NCI-H1048 (cell line): ENCODE measurements around the gene TMEM259.

Experiments used
- DNase-seq: peaks from one replicate; lab custom pipeline; 2025; lab: John Stamatoyannopoulos, UW

Gene TMEM259

DNA sequence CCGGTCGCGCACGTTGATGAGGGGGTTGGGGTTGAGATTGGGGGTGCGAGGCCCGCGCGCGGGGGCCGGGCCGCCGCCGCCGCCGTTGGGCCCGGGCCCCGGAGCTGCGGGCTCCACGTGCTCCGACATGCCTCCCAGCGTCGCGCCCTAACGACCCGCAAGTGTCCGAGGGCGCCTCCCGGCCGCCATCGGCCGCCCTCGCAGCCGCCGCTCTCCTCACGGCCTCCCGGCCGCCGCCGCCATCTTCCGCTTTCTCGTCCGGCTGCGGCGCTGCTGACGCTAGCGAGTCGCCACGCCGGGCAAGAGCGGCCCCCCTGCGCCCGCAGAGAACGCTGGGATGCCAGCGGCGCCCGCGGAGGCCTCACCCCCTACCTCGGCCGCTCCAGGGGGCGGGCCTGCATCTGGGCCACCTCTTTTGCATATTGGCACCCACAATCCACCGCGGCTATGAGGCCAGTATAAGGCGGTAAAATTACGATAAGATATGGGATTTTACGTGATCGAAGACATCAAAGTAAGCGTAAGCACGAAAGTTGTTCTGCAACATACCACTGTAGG, at the start of gene TMEM259:
TSS of gene TMEM259 (minus strand) at position 256 of the 558 bp plus-strand sequence. CDS start at position 129, 127 bp downstream.
- peak; percentile 93 for DNase-seq

DNA sequence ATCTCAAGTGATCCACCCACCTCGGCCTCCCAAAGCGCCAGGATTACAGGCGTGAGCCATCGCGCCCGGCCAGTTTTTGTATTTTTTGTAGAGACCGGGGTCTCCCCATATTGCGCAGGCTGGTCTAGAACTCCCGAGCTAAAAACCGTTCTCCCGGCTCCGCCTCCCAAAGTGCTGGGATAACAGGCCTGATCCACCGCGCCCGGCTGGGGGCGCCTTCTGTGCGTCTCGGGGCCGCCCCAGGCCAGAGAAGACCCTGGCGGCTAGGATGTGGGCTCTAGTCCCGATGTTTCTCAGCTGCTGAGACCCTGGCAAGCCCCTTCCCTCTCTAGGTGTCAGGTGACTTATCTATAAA, 49.6 kb upstream of the TMEM259 start:
- DNase-seq: no peak

DNA sequence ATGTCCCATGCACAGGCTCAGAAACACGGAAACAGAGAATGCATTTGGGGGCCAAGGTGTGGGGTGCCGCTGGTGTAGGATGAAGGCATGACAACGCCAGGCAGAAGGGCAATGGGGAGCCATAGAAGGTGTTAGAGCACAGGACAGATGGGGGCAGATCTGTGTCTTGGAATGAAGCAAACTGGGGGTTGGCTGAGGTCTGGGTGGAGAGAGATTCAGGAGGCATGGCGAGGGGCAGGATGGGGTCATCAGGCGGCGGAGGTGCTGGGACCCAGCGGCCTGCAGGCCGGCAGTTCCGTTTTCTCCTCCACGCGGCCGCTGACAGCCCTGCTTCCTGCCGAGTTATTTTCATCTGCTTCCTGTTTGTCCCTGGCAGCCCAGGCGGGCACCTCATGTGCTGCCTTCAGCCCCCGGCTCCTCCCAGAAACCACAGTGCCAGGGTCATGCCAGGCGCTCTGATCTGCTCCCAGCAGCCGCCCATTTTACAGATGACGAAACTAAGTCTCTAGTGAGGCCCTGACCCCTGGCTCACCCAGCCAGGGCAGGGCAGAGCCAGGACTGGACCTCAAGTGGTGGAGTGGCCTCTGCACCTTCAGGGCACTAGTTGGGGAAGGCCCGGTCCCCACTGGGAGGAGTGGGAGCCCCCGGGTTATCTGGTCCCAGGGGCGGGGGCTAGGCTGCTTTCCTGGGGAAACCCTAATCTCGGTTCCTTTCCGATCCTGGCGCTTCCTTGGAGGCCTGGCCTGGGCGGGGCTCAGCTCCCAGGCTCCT, 48.3 kb upstream of the TMEM259 start:
- DNase-seq: no peak

DNA sequence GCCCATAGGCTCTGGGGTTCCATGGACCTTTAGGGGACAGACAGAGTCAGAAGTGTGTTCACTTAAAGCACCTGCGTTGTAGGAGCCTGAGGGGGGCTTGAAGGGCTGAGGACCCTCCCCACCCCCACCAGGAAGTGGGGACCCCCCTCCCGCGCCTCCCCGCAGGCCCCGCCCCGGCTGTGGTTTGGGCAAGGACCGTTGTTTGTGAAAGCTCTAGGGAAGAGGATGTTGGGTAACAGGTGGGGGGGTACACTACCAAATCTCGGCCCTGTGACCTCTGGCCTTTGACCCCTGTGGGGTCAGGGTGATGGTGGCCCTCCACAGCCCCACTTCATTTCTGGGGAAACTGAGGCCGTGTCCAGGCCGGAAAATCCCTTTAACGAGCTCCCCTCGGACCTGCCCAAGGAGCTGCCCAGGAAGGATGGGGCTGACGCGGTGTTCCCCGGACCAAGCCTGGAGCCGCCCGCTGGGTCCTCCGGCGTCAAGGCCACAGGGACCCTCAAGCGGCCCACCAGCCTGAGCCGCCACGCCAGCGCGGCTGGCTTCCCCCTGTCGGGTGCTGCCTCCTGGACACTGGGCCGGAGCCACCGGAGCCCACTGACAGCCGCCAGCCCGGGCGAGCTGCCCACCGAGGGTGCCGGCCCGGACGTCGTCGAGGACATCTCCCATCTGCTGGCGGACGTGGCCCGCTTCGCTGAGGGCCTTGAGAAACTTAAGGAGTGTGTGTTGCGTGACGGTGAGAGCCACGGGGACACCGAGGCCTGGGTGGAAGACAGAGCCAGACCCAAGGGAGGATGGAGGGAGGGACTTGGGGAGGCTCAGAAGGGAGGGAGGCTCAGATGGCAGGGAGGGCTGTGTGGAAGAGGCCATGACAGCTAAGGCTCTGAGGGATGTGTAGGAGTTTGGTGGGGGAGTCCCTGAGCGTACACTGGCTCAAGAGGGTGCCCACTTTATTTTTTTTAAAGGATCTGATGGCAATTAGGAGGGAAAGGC, 47.4 kb upstream of the TMEM259 start:
- no peak for DNase-seq

DNA sequence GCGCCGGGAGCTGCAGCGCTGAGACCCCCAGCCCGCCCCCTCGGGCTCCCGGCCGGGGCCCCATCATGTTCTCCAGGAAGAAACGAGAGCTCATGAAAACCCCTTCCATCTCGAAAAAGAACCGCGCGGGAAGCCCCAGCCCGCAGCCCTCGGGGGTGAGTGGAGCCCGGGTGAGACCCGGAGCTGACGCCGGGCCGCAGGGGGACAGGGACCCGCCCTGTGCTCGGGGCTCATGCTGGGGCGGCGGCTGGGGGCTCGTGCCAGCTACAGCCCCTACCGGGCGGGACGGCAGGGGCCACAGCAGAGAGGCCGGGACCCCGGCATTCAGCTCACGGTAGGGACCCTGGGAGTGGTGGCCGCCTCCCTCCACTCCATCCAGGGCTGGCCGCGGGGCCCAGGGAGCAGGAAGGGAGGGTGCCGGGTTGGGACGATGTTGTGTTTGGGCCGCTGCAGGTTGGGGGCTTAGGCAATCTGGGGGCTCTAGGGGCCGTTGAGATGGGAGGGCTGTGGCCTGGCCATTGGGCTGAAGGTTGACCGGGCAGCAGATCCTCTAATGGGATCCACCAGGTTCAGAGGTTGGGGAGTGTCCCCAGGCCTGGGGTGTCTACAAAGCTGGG, 46.5 kb upstream of the TMEM259 start:
- no peak for DNase-seq

GRCh38 chr19:1066748-1067340, 45.9 kb upstream of the TMEM259 start, which contains the start of gene ARHGAP45:
TSS of gene ARHGAP45 (plus strand) at chr19:1067167. CDS start at chr19:1067406, 239 bp downstream.
- DNase-seq: no peak

DNA sequence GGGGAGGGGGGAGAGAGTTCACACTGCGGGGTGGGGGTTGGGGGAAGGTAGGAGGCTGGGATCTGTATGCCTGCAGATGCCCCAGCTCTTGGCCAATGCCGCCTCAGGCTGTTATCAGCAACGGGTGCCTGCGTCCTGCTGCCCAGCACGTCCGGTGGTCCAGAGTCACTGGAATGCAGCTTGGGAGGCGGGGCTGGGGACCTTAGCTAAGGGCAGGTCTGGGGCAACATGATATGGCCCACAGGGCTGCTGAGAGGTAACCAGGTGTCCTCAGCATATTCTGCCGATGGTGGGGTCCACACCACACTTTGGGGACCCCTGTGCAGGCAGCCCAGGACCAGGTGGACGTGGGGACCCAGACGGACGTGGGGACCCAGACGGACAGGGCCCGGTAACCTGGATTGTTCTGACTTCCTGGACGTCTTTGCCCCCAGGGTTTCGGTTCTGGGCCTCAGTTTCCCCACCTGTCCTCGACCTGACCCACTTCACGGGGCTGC, 45.4 kb upstream of the TMEM259 start:
- DNase-seq: no peak

- DNase-seq: no peak
Observed at GRCh38 chr19:1065606-1066109, 44.7 kb upstream of the TMEM259 start.

DNA sequence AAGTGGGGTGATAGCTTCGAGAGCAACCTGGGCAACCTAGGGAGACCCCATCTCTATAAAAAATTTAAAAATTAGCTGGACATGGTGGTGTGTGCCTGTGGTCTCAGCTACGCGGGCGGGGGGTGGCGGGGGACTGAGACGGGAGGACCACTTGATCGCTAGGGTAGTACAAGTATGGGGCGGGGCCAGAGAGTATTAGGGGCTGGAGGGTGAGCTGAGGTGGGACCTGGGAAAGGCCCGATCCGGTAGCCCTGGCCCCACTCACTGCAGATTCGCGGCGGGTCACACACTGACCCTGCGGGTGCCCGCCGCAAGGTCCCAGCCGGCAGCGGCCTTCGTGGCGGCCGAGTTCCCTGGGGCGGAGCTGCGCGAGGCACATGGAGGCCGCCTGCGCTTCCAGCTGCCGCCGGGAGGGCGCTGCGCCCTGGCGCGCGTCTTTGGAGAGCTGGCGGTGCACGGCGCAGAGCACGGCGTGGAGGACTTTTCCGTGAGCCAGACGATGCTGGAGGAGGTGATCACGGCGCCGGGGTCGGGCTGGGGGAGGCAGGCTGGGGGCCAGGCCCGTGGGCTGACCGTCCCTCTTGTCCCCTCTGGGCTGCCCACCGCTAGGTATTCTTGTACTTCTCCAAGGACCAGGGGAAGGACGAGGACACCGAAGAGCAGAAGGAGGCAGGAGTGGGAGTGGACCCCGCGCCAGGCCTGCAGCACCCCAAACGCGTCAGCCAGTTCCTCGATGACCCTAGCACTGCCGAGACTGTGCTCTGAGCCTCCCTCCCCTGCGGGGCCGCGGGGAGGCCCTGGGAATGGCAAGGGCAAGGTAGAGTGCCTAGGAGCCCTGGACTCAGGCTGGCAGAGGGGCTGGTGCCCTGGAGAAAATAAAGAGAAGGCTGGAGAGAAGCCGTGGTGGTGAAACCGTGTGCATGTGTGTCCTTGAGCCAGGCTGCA, 44.0 kb upstream of the TMEM259 start:
- DNase-seq: no peak

- DNase-seq: no peak
Observed at GRCh38 chr19:1063909-1064660, 43.2 kb upstream of the TMEM259 start.

GRCh38 chr19:1063030-1063908, 42.3 kb upstream of the TMEM259 start:
- DNase-seq: no peak

DNA sequence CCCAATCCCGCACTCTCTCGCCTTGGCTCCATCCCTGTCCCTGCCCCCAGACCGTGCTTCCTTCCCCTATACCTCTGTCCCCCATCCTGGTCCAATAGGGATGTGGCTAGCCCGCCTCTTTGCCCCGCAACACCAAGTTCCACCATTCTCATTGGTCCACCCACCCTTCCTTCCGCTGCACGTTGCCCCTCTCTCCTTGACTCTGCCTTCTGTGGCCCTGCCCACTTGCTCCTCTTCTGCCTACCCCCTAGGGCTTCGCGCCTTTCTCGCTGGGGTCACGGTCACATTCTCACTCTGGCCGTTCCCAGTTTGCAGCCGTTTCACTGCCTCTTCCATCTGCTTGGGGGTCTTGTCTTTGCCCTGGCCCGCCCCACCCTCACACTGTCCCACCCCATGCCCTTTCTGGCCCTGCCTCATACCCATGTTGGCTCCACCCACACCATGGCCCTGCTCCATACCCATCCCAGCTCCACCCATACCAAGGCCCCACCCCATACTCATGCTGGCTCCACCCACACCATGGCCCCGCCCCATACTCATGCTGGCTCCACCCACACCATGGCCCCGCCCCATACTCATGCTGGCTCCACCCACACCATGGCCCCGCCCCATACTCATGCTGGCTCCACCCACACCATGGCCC, 41.6 kb upstream of the TMEM259 start:
- DNase-seq: no peak

DNA sequence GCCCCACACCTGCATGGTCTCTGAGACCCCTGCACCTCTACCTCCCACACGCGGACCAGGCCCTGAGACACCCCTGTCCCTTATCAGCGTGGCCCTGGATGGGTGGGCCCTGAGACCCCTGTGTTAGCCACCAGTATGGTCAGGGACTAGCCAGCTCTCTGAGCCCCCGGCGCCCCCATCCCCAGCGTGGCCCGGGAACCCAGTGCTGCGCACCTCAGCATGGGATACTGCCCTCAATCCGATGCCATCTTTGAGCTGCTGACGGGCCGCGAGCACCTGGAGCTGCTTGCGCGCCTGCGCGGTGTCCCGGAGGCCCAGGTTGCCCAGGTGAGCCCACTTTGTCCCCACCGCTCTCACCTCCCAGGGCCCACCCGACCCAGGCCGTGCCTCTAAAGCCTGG, 41.1 kb upstream of the TMEM259 start:
- DNase-seq: no peak

DNA sequence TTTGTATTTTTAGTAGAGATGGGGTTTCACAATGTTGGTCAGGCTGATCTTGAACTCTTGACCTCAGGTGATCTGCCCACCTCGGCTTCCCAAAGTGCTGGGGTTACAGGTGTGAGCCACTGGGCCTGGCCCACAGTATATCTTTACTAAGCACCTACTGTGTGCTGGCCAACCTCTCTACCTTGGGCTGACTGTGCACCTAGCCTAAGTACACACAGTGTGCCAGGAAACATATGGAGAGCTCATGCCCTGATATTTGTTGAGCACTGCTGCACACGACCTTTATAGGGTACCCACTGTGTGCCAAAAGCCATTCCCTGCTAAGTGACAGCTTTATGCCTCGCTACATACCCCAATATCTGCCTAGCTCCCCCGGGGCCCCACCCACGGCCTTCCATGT, 39.8 kb upstream of the TMEM259 start:
- DNase-seq: no peak

GRCh38 chr19:1058112-1058511, 37.2 kb upstream of the TMEM259 start:
- no peak for DNase-seq

DNA sequence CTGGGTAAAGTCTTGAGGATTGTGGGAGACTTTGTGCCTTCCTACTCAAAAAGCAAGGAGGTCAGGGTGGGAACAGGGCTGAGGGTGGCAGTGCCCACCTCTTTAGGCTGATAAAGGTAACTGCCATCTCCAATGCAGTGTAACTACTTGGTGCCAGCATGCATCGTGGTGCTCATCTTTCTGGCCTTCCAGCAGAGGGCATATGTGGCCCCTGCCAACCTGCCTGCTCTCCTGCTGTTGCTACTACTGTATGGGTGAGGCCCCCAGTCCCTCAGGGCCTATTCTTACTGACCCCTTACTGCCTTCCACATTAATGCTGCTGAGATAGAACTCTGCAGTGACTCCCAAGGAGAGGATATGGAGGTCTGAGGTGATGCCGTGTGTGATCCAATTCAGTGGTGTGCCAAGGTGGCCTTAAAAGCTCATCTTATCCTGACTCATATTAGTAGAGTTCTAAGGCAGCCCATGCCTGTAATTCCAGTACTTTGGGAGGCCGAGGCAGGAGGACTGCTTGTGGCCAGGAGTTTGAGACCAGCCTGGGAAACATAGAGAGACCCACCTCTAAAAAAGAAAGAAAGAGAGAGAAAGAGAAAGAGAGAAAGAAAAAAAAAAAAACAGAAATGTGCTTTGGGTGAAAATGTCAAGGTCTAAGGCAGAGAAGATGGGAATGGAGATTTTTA, 36.4 kb upstream of the TMEM259 start:
- DNase-seq: no peak

DNA sequence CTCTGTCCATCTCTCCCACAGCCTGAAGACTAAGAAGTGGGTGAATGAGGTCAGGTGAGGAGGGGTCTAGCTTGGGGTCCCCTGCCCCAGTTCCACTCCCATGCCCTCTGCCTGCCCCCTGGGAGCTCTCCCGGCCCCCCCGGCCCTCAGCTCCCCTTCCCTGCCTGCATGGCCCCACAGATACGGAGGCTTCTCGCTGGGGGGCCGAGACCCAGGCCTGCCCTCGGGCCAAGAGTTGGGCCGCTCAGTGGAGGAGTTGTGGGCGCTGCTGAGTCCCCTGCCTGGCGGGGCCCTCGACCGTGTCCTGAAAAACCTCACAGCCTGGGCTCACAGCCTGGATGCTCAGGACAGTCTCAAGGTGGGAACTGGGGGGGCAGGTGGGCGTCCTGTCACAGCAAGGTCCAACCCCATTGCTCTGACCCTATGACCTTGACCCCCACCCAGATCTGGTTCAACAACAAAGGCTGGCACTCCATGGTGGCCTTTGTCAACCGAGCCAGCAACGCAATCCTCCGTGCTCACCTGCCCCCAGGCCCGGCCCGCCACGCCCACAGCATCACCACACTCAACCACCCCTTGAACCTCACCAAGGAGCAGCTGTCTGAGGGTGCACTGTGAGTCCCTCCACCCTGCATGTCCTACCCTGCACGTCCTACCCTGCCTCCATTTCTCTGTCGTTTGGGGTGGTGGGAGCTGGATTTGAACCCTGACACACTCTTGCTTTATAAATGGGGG, 35.1 kb upstream of the TMEM259 start:
- no peak for DNase-seq
